HT-29 (cell line): Measurements from ENCODE around the gene RALY. TPM values are rescaled to one million over a fixed set of nuclear protein-coding genes. Genes with fewer than 3 reads are reported as not detected.
A peak's percentile ranks its signal among the peaks of the same experiment; 100 is the strongest.
"Not testable (repeated sequence)": the region's sequence is repeated elsewhere in the genome, so short reads cannot be mapped to it uniquely, and the experiment has no call there.

Source experiments
- DNase-seq: peaks from one replicate; pipeline ENCODE4 v3.0.0-alpha.2; 2015; ENCODE audit warnings: low spot score
- total RNA-seq: library from RNA; depleted of rRNA; stranded (reverse); fragments of >200 nt; shearing (Covaris generic); gene quantifications from 2 replicates; pipeline ENCODE4 v1.2.3, GENCODE V29; 2014

RALY gene
- total RNA-seq, 1 experiment from 2014 or later, result 290 TPM

DNA sequence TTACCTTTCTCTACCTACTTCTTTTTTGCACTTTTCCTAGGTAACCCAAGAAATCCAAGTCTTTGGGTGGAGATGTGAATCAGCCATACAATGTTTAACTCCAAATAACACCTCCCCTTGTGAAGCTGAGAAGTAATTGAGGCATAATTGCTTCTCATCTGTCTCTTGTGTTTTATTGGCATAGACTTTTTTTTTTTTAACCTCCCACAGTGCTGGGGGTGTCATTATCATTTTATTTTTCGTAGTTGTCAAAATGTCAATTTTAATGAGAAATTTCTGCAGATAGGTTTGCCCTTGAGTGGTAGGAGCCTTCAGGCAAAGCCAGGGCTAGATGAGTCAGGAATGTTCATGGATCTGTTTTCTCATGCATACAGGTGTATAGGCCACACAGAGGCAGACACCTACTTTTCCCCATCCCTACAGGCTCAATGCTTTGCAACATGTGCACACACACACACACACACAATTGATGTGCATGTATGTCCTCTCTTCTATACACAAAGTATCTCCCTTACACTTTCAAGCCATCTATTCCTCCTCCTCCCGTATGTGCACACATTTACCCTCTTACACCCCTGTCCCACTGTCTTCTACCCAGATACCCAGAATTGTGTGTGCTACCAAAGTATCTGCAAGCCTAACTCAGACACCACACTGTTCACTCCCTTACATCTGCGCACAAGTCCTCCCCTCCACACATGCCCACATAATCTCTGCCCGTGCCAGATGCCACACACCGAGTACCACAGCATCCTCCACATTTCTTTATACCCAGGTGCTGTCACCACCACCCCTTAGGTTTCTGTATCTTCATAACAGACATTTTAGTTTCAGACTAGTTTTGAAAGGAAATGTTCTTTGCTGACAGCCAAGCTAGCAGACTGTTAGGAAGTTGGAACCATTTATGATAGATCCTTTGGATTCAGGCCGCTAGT lies 22.0 kb downstream of the RALY start:
- no peak for DNase-seq

- DNase-seq, result no peak
These were observed 23.0 kb downstream of the RALY start for GRCh38 chr20:34016736-34017135.

DNA sequence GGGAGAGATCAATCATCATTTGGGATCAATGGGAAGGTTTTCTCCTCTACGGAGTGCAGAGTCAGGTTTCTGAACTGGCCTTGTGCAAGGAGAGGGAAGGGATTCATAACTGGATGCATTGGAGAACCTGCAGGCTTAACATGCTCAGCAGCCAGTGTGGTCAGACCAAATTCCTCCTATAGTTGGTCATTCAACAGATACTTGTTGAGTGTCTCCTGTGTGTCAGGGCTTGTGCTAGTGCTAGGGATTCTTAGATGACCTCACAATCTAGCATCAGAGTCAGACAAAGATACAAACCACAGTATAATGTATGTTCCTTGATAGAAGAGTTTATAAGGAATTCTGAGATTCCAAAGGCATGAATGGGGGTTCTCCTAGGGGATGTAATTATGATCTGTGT lies 23.9 kb downstream of the RALY start:
- no peak for DNase-seq

GRCh38 chr20:34018166-34018565 lies 24.5 kb downstream of the RALY start:
- DNase-seq, result no peak

GRCh38 chr20:34022151-34022838 lies 28.6 kb downstream of the RALY start:
- DNase-seq, result peak; percentile 68

GRCh38 chr20:34022839-34023234 lies 29.1 kb downstream of the RALY start:
- no peak for DNase-seq

- no peak for DNase-seq
These were observed 30.4 kb downstream of the RALY start for GRCh38 chr20:34023937-34024722.

DNA sequence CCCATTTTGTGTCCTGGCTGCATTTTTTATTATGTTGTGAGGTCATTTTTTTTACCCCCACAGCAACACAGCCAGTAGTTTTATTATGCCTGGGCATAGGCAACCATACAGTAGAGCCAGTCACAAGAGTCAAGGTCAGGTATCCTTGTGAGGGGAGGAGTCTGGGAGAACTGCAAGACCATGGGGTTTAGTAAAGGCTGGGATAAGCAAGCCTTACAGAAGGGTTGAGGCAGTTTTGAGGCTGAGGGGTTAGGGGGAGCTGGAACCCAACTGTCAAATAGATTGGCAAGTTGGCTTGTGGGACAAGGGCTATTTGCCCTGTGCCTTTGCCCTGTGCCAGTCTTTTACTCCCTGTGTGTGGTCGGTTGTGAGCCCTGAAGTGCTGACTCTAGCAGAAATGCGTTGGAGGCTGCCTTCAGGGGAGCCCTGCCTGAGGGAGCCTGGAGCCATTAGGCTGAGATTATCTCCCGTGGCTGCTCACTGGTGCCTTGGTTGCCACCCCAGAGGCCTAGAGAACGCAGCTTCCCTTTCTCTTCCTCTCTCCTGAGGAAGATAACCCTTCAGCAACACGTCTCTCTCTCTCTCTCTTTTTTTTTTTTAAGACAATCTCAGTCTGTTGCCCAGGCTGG lies 31.1 kb downstream of the RALY start:
- DNase-seq, result no peak

DNA sequence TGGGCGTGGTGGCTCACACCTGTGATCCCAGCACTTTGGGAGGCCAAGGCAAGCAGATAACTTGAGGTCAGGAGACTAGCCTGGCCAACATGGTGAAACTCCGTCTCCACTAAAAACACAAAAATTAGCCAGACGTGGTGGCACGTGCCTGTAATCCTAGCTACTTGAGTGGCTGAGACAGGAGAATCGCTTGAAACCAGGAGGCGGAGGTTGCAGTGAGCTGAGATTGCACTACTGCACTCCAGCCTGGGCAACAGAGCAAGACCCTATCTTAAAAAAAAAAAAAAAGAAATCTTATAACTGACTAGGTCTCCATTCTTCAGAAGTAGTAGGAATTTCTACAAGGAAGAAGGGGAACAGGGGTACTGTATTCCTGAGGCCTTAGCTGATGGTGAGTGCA lies 34.3 kb downstream of the RALY start:
- DNase-seq, result not testable (repeated sequence)

GRCh38 chr20:34029415-34029814 lies 35.7 kb downstream of the RALY start:
- DNase-seq, result no peak

DNA sequence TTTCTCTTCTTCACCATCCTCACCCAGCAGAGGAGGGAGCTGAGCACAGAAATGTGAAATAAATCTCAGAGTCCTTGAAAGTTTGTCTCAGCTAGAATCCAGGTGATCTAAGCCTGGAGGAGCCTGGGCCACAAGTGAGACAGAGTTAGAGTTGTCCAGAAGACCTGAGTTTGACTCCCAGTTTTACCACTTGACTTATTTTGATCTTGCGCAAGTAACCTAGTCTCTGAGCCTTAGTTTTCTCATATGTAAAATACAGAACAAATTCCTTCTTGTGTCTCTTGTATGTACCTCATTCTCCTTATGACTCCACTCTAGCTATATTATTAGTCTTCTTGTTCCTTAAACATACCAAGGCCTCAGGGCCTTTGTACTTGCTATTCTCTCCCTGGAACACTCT lies 36.7 kb downstream of the RALY start:
- no peak for DNase-seq

- no peak for DNase-seq
These were observed 40.2 kb downstream of the RALY start for GRCh38 chr20:34033903-34034302.

GRCh38 chr20:34037121-34037520 lies 43.4 kb downstream of the RALY start:
- no peak for DNase-seq

GRCh38 chr20:34037767-34038166 lies 44.1 kb downstream of the RALY start:
- DNase-seq, result no peak

- no peak for DNase-seq
These were observed 46.7 kb downstream of the RALY start for GRCh38 chr20:34040300-34040995.

DNA sequence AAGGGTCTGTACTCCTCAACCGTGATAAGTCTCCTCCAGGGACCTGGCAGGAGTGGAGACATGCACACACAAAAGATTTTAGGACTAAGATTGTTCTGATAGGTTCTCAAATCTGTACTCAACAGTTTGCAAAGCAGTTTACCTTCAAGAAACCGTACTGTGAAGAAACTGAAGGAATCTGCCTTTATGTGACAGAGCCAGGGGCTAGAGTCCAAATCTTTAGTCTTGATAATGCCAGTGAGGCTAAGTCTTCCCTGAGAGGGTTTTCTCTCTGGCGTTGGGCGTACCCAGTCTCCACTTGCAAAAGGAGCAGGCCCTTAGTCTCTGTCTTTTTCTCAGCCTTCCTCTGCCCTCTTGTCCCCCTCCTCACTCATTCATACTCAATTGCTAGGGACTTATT lies 47.5 kb downstream of the RALY start:
- DNase-seq, result no peak

DNA sequence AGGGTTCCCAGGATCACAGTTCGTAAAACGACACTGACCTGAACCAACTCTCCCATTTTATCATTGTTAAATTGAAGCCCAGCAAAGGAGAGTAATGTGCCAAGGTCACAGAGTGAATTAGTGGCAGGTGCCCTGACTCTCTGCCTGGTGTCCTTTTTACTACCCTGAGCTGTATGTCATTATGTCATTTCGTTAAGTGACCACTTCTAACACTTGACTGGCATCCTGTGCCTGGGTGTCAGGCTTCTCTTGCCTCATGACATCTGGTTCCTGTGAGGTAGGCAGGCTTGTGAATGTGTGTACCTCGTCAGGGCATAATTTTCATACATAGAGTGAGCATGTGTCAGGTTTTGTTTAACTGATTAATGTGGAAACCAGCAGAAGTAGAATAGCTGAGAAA lies 48.6 kb downstream of the RALY start:
- no peak for DNase-seq

DNA sequence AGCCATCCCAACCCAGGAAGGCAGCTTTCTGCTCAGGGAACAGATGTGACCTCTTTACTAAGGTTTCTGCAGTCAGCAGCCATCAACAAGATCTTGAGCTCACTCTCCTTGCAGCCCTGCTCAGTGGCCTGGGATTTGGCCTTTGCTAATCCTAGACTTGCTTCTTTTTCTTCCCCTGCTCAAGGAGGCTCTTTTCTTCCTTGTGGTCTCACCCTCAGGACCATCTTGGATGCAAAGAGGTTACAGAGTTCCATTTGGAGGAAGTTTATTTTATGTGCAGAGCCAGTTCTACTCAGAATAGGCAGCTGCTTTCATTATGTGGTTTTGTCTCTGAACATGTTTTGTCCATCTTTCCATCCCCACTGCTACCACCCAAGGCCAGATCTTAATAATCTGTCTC lies 49.3 kb downstream of the RALY start:
- no peak for DNase-seq

DNA sequence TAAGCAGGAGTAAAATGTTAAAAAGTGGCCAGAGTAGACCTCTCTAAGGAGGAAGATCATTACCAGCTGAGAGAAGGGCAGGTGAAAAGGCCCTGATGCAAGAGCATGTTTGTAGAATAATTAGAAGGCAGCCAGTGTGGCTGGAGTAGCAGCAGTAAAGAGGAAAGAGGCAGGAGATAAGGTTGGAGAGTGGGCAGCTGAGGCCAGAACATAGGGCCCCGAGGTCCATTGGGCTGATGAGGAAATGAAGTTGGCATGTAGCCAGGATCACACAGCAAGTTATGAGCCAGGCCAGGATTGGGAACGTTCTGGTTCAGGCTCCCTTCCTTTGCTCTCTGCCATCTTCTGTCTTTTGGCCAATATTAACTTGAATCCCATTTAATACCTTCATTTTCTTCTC lies 51.6 kb downstream of the RALY start:
- DNase-seq, result no peak

- no peak for DNase-seq
These were observed 52.4 kb downstream of the RALY start for GRCh38 chr20:34045930-34046725.
